GM19452 (cell line): ENCODE measurements around the gene NAT9.
A peak's percentile ranks its signal among the peaks of the same experiment; 100 is the strongest.

Experiments used
- ATAC-seq: cut with Tn5 transposase; IDR thresholded peaks from one replicate; pipeline ENCODE4 v1.9.1; 2021; ENCODE audit not compliant: unreplicated experiment

Gene NAT9

DNA sequence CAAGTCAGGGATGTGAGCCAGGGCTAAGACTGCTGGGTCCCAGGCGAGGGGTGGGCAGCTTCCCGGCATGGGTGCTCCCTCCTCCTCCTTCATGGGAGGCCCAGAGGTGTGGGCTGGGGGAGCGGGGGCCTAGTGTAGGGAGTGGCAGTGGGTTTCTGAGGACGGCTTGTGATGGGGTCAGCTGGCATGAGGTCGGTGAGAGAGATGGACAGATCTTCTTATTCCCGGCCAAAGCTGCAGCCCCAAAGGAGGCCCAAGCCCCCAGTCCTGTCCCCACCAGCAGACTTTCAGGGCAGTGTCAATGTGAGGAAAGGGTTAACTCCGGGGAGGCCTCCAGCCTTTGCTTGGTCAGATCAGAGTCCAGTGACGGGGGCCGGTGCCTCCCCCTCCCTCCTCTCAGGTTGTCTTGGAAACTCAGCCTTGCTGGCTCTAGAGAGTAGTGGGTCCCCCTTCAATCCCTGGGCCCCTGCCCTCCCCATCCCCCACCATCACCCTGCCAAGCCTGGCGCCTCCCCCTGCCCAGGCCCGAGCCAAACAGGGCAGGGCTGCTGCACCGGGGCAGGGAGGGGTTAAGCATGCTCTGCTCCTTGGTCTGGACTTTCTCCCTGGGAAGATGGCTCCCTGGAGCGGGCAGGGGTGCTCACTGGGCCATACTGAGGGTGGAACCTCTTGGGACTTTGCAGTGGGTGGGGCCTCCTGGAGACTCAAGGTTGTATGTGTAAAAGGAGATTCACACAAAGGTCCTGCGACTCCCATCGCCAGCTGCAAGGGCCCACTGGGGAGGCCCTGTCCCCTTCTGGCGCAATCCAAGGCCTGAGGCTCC, 12.4 kb downstream of the NAT9 start:
- ATAC-seq, result no peak

DNA sequence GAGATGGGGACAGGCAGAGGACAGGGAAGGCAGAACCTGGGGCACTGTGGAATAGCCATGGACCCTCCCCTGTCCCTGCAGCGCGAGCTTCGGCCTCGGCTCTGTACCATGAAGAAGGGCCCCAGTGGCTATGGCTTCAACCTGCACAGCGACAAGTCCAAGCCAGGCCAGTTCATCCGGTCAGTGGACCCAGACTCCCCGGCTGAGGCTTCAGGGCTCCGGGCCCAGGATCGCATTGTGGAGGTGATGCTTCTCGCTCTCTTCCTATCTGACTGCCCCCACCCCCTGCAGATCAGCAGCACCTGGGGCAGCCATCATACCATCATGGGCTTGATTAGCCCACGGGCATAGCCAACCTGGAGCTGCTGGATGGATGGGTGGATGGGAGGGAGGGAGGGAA, 14.2 kb downstream of the NAT9 start:
- no peak for ATAC-seq

- no peak for ATAC-seq
These were observed 14.7 kb downstream of the NAT9 start for GRCh38 chr17:74761419-74761818.

GRCh38 chr17:74760404-74761105, 15.6 kb downstream of the NAT9 start:
- ATAC-seq, result no peak

DNA sequence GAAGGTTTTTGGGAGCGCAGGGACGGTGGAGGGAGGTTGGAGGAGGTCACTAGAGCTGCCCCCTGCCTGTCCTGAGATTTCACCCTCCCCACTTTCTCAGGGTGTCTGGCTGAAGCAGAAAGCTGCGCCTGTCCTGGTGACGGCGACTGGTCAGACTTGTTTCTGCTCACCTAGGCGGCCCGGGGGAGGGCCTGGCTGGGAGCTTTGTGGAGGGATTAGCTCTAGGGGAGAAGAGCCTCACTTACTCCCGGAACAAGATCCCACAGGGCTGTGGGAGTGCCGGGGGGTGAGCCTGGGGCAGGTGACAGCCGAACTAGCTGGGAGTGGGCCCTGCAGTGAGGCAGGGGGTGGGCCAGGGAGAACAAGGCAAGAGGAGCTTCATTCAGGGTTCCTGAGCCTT, 16.2 kb downstream of the NAT9 start:
- no peak for ATAC-seq

GRCh38 chr17:74759243-74759801, 16.8 kb downstream of the NAT9 start:
- ATAC-seq, result peak; percentile 71

DNA sequence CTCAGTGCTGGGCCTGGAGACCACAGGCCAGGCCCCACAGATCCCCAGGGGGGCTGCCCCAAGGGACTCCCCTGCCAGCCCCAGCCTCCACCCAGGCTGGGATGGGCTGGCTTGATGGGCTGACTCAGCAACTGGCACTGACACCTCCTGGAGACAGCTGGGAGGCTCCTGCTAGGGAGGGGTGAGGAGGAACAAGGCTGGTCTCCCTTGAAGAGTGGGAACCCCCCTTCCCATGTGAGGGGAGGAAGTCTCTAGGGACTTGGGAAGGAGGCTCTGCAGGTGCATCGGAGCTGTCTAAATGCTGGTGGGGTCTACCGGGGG, 17.3 kb downstream of the NAT9 start:
- ATAC-seq, result peak; percentile 19

- ATAC-seq, result no peak
These were observed 18.0 kb downstream of the NAT9 start for GRCh38 chr17:74757931-74758847.

DNA sequence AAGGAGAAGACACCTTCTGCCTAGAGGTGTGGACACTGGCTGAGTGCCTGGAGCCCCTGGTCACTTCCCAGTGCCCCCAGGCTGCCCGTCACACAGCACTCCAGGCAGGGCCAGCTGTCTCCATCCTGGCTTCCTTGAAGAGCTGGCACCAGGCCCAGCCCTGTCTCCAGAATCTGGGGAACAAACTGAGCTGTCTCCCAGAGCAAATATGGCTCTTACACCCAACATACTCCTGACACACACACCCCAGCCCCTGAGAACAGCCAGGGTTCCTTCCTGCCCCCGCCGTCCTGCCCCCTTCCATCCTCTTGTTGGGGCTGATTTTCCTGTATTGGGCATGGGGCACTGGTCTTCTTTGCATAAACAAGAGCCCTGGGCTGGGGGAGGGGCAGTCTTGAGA, 18.6 kb downstream of the NAT9 start:
- ATAC-seq, result no peak

DNA sequence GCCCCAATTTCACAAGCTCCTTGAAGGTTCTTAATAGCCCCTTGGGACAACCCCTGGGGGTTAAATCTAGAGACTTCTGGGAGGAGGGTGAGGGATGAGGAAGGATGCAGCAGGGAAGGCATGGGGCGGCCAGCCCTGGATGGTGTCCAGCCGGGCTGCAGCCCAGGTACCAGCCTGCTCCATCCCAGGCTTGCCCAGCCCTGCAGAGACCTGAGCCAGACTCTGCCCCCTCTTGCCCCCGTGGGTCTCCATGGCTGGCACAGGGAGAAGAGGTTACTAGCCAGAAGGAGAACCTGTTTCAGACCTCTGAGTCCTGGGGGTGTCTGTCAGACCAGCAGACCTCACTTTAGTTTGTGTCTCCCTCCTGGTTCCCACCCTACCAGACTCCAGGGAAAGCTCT, 19.3 kb downstream of the NAT9 start:
- ATAC-seq, result no peak

- no peak for ATAC-seq
These were observed 20.6 kb downstream of the NAT9 start for GRCh38 chr17:74755533-74755932.

DNA sequence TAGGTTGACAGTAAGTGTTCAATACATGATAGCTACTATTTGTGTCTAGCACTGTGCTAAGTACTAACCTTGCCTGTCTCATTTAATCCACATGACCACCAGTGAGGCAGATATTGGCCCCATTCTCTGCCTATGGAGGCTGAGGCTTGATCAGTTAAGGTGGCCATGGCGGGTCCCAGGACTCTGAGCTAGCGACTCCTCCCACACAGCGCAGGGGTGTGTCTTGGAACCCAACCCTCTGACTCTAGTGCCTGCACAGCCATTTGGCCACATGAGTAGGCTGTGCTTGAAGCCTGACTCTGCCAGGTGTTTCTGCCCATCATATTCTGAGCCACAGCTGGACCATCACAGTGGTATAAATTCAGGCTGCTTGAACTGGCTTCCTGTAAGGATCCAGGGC, 21.3 kb downstream of the NAT9 start:
- no peak for ATAC-seq

DNA sequence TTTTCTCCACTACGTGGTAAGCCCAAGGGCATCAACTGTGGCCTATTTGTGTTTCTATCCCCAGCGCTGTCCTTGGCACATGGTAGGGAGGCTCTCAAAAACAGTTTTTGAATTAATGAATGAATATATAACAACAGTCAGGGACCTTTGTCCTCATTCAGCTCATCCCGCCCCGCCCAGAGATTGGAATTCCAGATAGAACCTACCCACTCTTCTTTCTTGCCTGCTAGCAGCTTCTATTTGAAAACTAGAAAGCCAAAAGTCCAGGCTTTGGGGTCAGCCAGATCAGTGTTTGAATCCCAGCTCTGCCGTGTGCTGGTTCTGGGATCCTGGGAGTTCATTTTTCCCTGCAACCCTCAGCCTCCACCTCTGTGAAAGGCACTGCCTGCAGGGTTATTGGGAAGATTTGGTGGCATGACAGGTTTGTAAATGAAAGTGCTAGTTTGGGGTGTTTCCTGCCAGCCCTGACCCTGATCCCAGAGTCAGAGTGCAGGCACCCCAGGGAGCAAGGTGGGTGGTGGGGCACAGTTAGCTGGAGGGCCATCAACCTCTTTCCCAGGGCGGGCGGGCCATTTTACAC, 23.2 kb downstream of the NAT9 start:
- ATAC-seq, result no peak

DNA sequence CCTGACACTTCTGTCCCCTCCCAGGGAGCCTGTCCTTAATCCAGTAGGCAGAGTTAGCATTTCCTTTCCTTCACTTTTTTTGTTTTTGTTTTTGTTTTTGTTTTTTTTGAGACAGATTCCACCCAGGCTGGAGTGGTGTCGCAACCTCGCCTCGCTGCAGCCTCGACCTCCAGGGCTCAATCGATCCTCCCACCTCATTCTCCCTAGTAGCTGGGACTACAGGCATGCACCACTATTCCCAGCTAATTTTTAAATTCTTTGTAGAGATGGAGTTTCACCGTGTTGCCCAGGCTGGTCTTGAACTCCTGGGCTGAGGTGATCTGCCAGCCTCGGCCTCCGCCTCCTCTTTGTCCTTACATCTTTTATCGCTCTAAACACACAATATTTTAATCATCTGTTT, 23.7 kb downstream of the NAT9 start:
- no peak for ATAC-seq

DNA sequence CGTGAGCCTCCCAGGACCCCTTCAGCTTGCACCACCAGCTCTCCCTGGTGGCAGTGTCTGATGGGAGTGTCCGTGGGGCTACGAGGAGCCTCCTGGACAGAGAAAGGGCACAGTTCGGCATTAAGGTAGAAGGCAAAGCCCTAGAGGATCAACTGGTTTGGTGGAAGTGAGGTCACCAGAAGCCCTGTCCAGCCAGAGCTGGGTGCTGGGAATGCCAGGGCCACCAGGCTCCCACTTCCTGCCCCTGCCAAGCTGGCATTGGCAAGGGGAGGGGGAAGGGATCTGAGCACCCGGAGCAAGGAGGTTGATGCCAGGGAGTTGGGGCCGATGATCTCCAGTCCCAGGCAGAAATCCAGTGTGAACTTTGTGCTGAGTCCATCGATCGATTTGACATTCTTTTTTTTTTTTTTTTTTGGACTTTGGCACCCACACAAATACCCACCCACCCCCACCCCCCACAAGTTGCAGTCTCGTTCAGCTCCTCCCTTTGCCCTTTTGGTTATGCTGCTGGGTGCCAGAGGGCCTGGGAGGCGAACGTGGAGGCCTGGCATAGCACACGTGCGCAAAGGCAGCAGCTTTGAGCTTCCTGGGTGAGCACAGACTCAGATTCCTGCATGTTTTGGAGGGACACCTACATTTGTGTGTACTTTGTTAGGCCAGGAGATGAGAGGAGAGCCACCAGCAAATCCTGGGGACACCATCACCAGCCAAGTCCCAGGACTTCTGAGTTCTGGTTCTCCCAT, 25.6 kb downstream of the NAT9 start:
- ATAC-seq, result no peak

GRCh38 chr17:74750039-74750326, 26.2 kb downstream of the NAT9 start:
- ATAC-seq, result no peak

- peak; percentile 6 for ATAC-seq
These were observed 26.7 kb downstream of the NAT9 start for GRCh38 chr17:74749279-74750038.

DNA sequence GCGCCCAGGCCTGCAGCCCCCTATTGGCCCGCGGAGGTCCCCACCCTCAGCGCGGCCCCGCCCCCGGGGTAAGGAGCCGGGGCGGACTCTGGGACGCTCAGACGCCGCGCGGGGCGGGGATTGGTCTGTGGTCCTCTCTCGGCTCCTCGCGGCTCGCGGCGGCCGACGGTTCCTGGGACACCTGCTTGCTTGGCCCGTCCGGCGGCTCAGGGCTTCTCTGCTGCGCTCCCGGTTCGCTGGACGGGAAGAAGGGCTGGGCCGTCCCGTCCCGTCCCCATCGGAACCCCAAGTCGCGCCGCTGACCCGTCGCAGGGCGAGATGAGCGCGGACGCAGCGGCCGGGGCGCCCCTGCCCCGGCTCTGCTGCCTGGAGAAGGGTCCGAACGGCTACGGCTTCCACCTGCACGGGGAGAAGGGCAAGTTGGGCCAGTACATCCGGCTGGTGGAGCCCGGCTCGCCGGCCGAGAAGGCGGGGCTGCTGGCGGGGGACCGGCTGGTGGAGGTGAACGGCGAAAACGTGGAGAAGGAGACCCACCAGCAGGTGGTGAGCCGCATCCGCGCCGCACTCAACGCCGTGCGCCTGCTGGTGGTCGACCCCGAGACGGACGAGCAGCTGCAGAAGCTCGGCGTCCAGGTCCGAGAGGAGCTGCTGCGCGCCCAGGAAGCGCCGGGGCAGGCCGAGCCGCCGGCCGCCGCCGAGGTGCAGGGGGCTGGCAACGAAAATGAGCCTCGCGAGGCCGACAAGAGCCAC, 27.4 kb downstream of the NAT9 start, which contains the start of gene NHERF1:
Gene NHERF1 (plus strand): TSS at position 100 of the 750 bp plus-strand sequence. CDS start 219 bp downstream, at position 319.
- peak; percentile 87 for ATAC-seq

GRCh38 chr17:74748279-74748528, 27.9 kb downstream of the NAT9 start:
- ATAC-seq, result no peak
